GM12892 (cell line): ENCODE results near the gene MST1R.

Experiments used
- POLR2A ChIP-seq: IDR thresholded peaks from 2 replicates; pipeline ENCODE4 v1.6.1; 2011; ENCODE audit warnings: low read depth, low read length, control low read depth
- POLR2AphosphoS5 ChIP-seq: IDR thresholded peaks from 2 replicates; pipeline ENCODE4 v1.6.1; 2011; ENCODE audit warnings: low read depth, low read length, control low read depth
- TAF1 ChIP-seq: IDR thresholded peaks from 2 replicates; pipeline ENCODE4 v1.6.1; 2011; ENCODE audit warnings: low read depth, mild to moderate bottlenecking, control low read depth, low read length, borderline replicate concordance

- TF ChIP-seq TAF1 (no peak), POLR2AphosphoS5 (no peak), POLR2A (no peak)
Measured at GRCh38 chr3:49902511-49903345, 945 bp downstream of the MST1R start.
